ENCODE measurements around the gene TMPRSS2.

Gene TMPRSS2

DNA sequence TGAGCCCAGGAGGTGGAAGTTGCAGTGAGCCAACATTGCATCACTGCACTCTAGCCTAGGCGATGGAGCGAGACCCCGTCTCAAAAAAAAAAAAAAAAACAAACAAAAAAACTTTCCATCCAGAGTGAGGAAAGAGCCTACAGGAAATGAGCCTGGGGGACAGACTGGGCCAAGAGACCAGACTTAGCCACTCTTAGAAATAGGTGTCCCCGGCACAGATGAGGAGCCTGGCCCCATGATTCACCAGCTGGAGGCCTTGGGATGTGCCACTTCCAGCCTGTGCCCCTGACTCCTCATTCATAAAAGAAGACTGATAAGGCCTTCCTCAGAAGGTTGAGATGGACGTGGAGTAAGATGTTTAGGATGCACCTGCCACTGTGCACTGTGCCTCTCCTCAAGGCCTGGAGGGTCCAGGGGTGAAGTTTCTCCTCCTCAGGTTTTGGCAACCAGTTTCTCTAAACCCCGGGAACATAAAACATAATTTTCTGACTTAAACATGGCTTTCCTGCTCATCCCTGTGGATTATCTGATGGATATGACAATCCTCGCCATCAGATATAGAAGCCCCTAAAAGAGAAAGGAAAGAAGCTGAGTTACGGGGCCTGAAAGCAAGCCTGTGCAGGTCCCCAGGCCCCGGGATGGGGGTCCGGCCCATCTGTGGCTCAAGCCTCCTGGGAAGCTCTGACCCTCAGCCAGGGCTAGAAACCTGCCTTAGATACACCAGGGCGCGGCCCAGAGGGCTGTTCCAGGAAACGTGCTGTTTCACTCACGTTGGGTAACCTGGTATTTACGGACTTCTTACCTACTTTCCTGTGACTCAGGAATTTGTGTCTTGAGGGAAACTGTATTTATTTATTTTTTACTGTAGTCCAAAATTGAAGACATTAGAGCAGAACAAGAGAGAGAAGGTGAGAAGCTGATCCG lies 55.9 kb downstream of the TMPRSS2 start:
- no CpG with 5 or more reads among the region's 16 CpGs for WGBS (ENCODE audit: insufficient coverage, insufficient read length)
- H3K27ac ChIP-seq (ENCODE audit: low read length), result no peak overlapping the region

DNA sequence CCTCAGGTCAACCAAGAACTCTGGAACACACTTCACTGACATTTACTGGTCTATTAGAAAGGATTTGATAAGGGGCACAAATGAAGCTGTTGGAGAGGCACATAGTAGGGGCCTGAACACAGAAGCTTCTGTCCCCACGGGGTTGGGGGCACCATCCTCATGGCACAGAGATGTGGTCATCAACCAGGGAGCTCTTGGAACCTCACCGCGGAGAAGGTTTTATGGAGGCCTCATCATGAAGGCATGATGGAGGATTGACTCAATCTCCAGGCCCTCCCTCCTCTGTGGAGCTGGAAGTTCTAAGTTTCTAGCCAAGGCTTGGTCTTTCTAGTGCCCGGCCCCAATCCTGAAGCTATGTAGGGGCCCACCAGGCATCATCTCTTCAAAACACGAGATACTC lies 58.3 kb downstream of the TMPRSS2 start:
- no CpG with 5 or more reads among the region's 5 CpGs for WGBS (ENCODE audit: insufficient coverage, insufficient read length)
- no peaks in the 10 kb centered on the region for H3K9me3 ChIP-seq (ENCODE audit: control insufficient read depth, insufficient read depth, low read length)
- no peaks in the 10 kb centered on the region for H3K4me1 ChIP-seq (ENCODE audit: control insufficient read depth, insufficient read depth, low read length)
- H3K4me3 ChIP-seq (ENCODE audit: low read length), result no peak overlapping the region
- DNase-seq (ENCODE audit: low read depth, low spot score), result no peak
- no peaks in the 10 kb centered on the region for H3K27me3 ChIP-seq (ENCODE audit: control insufficient read depth, insufficient read depth, low read length)
- no peaks in the 10 kb centered on the region for H3K36me3 ChIP-seq (ENCODE audit: control insufficient read depth, insufficient read depth, low read length)
- H3K27ac ChIP-seq (ENCODE audit: low read length), result no peak overlapping the region

More for the DNA sequence above, 55.9 kb downstream of the TMPRSS2 start:
- DNase-seq (ENCODE audit: low read depth, low spot score), result no peak
- no peaks in the 10 kb centered on the region for H3K36me3 ChIP-seq (ENCODE audit: control insufficient read depth, insufficient read depth, low read length)
- H3K4me1 ChIP-seq (ENCODE audit: control insufficient read depth, insufficient read depth, low read length), result no peaks in the 10 kb centered on the region
- no peak overlapping the region for H3K4me3 ChIP-seq (ENCODE audit: low read length)
- no peaks in the 10 kb centered on the region for H3K9me3 ChIP-seq (ENCODE audit: control insufficient read depth, insufficient read depth, low read length)
- no peaks in the 10 kb centered on the region for H3K27me3 ChIP-seq (ENCODE audit: control insufficient read depth, insufficient read depth, low read length)

DNA sequence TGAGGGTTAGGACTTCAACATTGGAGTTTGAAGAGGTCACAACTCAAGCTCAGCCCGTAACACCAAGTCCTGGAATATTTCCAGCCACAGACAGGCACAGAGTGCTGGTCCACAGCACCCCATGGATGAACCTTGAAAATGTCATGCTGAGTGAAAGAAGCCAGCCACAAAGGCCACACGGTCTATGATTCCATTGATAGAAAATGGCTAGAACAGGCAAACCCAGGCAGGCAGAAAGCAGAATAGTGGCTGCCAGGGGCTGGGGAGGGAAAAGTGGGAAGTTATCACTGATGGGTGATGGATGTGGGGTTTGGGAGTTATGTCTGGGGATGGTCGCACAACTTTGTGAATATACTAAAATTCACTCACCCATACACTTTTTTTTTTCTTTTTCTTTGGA lies 60.6 kb downstream of the TMPRSS2 start:
- Histone ChIP-seq H3K4me1 (ENCODE audit: control insufficient read depth, insufficient read depth, low read length) (no peaks in the 10 kb centered on the region), H3K27ac (ENCODE audit: low read length) (no peak overlapping the region), H3K4me3 (ENCODE audit: low read length) (no peak overlapping the region), H3K27me3 (ENCODE audit: control insufficient read depth, insufficient read depth, low read length) (no peaks in the 10 kb centered on the region), H3K36me3 (ENCODE audit: control insufficient read depth, insufficient read depth, low read length) (no peaks in the 10 kb centered on the region), H3K9me3 (ENCODE audit: control insufficient read depth, insufficient read depth, low read length) (no peaks in the 10 kb centered on the region)
- DNase-seq (ENCODE audit: low read depth, low spot score), result no peak
- WGBS (ENCODE audit: insufficient coverage, insufficient read length), result no CpG with 5 or more reads among the region's 3 CpGs

DNA sequence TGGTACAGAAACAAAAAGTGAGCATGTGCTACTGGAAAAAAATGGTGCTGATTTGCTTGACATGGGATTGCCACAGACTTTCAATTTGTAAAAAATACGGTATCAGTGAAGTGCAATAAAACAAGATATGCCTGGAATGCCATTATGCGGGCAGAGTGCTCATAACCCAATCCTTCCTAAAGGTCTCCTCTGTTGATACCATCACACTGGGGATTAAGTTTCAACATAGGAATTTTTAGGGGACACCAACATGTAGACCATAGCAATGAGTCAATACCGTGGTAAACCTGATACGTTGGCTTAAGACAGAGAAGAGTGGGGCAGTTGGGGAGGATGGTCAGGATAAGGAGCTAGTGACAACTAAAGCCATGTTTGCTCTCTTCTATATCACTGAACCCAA lies 61.4 kb downstream of the TMPRSS2 start:
- no peak overlapping the region for H3K27ac ChIP-seq (ENCODE audit: low read length)
- WGBS (ENCODE audit: insufficient coverage, insufficient read length), result no CpG with 5 or more reads among the region's 4 CpGs
- DNase-seq (ENCODE audit: low read depth, low spot score), result no peak

DNA sequence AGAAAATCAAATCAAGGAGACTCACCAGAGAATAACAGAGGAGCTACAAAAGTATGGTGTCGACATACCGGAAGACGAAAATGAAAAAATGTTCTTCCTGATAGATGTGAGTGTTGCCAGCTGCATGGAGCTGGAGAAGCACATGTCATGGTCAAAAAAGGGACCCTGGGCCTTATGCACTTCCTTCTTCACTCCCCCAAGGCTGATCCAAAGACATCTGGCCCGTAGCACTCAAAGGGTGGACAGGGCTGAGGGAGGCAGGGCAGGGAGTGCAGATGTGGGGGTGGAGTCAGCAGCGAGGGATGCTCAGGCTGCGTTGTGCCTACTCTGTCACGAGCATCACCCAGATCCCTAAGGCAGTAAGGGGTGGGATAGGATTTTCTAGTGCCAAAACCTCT lies 62.5 kb downstream of the TMPRSS2 start:
- H3K9me3 ChIP-seq (ENCODE audit: control insufficient read depth, insufficient read depth, low read length), result no peaks in the 10 kb centered on the region
- H3K36me3 ChIP-seq (ENCODE audit: control insufficient read depth, insufficient read depth, low read length), result no peaks in the 10 kb centered on the region
- no peak overlapping the region for H3K27ac ChIP-seq (ENCODE audit: low read length)
- no peaks in the 10 kb centered on the region for H3K27me3 ChIP-seq (ENCODE audit: control insufficient read depth, insufficient read depth, low read length)
- H3K4me1 ChIP-seq (ENCODE audit: control insufficient read depth, insufficient read depth, low read length), result no peaks in the 10 kb centered on the region
- no peak for DNase-seq (ENCODE audit: low read depth, low spot score)
- no peak overlapping the region for H3K4me3 ChIP-seq (ENCODE audit: low read length)
- no CpG with 5 or more reads among the region's 7 CpGs for whole genome bisulfite sequencing (ENCODE audit: insufficient coverage, insufficient read length)

More for the DNA sequence above, 61.4 kb downstream of the TMPRSS2 start:
- Histone ChIP-seq H3K27me3 (ENCODE audit: control insufficient read depth, insufficient read depth, low read length) (no peaks in the 10 kb centered on the region), H3K4me1 (ENCODE audit: control insufficient read depth, insufficient read depth, low read length) (no peaks in the 10 kb centered on the region), H3K9me3 (ENCODE audit: control insufficient read depth, insufficient read depth, low read length) (no peaks in the 10 kb centered on the region), H3K4me3 (ENCODE audit: low read length) (no peak overlapping the region), H3K36me3 (ENCODE audit: control insufficient read depth, insufficient read depth, low read length) (no peaks in the 10 kb centered on the region)

DNA sequence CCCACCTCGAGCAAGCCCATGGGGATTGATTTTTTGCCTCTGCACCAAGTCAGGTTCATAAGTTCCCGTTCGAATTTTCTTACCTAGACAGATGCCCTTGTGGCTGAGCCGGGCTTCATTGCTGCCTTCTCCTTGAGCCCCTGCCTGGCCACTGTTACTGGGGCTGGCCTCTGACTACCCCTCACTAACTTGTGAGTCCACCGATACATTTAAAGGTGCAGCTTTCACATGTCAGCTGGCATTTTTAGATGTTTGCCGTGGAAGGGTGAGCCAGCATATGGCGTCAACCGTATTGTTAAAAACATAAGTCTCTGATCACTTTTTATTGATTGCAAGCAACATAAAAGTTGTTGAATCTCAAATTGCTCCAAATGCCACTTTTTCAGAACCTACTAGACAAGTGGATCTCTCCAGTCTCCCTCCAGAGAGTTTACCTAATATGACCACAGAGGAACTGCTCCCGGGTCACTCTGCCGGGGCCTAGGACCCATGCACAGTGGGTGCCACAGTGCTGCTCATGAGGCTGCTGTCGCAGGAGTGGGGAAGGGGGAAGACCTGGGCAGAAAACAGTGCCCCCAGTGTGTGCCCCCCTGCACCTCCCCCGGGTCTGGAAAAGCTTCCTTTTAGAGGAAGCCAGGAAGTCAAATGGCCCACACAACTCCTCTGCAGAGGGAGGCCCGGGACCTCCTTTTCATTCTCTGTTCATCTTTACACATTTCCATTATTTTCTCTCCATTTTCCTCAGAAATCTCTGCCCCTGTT lies 63.1 kb downstream of the TMPRSS2 start:
- WGBS (ENCODE audit: insufficient coverage, insufficient read length), result no CpG with 5 or more reads among the region's 13 CpGs
- Histone ChIP-seq H3K27me3 (ENCODE audit: control insufficient read depth, insufficient read depth, low read length) (no peaks in the 10 kb centered on the region), H3K4me3 (ENCODE audit: low read length) (no peak overlapping the region), H3K36me3 (ENCODE audit: control insufficient read depth, insufficient read depth, low read length) (no peaks in the 10 kb centered on the region), H3K27ac (ENCODE audit: low read length) (no peak overlapping the region), H3K4me1 (ENCODE audit: control insufficient read depth, insufficient read depth, low read length) (no peaks in the 10 kb centered on the region), H3K9me3 (ENCODE audit: control insufficient read depth, insufficient read depth, low read length) (no peaks in the 10 kb centered on the region)
- no peak for DNase-seq (ENCODE audit: low read depth, low spot score)

DNA sequence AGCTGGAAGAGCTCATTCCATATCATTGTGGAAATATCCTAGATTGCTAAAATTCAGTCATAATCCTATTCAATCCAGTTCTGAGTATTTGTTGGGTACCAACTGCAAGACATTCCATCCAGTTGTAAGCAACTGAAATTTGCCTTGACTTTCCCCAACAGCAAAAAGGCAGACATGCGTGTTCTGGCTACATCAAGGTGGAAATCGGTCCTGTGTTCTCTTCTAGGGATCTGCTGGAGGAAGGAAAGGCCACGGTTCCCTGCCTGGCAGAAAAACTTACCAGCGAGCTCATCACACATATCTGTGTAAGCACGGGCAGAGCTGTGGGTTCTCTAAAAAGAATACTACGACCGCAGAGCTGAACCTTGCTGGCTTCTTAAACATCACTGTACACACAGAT lies 64.4 kb downstream of the TMPRSS2 start:
- no peaks in the 10 kb centered on the region for H3K27me3 ChIP-seq (ENCODE audit: control insufficient read depth, insufficient read depth, low read length)
- no peaks in the 10 kb centered on the region for H3K36me3 ChIP-seq (ENCODE audit: control insufficient read depth, insufficient read depth, low read length)

DNA sequence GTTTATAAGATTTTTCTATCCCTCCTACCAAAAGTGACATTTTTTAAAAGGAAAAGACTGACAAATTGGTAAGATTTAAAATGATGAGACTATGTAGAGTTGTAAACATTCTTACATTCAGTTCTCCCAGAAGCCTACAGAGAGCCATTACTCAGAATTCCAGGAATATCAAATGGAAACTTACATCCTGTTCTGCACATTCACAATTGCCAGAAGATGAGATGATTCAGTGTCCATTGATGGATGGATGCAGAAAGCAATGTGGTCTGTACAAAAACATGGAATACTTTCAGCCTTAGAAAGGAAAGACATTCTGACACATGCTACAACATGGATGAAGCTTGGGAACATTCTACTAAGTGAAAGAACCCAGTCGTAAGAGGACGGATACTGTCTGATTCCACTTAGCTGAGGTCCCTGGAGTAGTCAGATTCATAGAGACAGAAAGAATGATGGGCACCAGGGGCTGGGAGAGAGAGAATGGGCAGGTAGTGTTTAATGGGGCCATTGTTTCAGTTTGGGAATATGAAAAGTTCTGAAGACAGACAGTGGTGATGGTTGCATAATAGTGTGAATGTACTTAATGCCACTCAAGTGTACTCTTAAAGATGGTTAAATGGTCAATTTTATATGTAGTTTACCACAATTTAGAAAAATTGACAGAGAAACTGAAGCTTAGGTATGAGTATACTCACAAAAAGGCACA lies 65.3 kb downstream of the TMPRSS2 start:
- Histone ChIP-seq H3K36me3 (ENCODE audit: control insufficient read depth, insufficient read depth, low read length) (no peaks in the 10 kb centered on the region), H3K9me3 (ENCODE audit: control insufficient read depth, insufficient read depth, low read length) (no peaks in the 10 kb centered on the region), H3K27me3 (ENCODE audit: control insufficient read depth, insufficient read depth, low read length) (no peaks in the 10 kb centered on the region), H3K27ac (ENCODE audit: low read length) (no peak overlapping the region), H3K4me1 (ENCODE audit: control insufficient read depth, insufficient read depth, low read length) (no peaks in the 10 kb centered on the region), H3K4me3 (ENCODE audit: low read length) (no peak overlapping the region)
- WGBS (ENCODE audit: insufficient coverage, insufficient read length), result no CpG with 5 or more reads among the region's 2 CpGs
- no peak for DNase-seq (ENCODE audit: low read depth, low spot score)

More for the DNA sequence above, 64.4 kb downstream of the TMPRSS2 start:
- no CpG with 5 or more reads among the region's 7 CpGs for WGBS (ENCODE audit: insufficient coverage, insufficient read length)
- Histone ChIP-seq H3K4me1 (ENCODE audit: control insufficient read depth, insufficient read depth, low read length) (no peaks in the 10 kb centered on the region), H3K4me3 (ENCODE audit: low read length) (no peak overlapping the region), H3K27ac (ENCODE audit: low read length) (no peak overlapping the region), H3K9me3 (ENCODE audit: control insufficient read depth, insufficient read depth, low read length) (no peaks in the 10 kb centered on the region)
- no peak for DNase-seq (ENCODE audit: low read depth, low spot score)

DNA sequence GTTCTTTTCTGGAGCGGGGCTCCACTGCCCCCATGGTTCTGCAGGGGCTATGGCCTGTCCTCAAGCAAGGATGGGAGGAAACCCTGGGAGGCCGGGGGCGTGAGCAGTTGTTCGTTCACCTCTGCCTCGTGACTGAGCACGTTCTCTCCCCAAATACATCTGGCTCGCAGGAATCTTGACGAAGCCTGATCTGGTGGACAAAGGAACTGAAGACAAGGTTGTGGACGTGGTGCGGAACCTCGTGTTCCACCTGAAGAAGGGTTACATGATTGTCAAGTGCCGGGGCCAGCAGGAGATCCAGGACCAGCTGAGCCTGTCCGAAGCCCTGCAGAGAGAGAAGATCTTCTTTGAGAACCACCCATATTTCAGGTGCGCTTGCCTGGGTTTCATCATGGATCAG lies 66.4 kb downstream of the TMPRSS2 start:
- no peak overlapping the region for H3K27ac ChIP-seq (ENCODE audit: low read length)
- no peak for DNase-seq (ENCODE audit: low read depth, low spot score)
- no peaks in the 10 kb centered on the region for H3K4me1 ChIP-seq (ENCODE audit: control insufficient read depth, insufficient read depth, low read length)
- H3K36me3 ChIP-seq (ENCODE audit: control insufficient read depth, insufficient read depth, low read length), result no peaks in the 10 kb centered on the region
- no peaks in the 10 kb centered on the region for H3K9me3 ChIP-seq (ENCODE audit: control insufficient read depth, insufficient read depth, low read length)
- no peaks in the 10 kb centered on the region for H3K27me3 ChIP-seq (ENCODE audit: control insufficient read depth, insufficient read depth, low read length)
- no CpG with 5 or more reads among the region's 14 CpGs for WGBS (ENCODE audit: insufficient coverage, insufficient read length)
- no peak overlapping the region for H3K4me3 ChIP-seq (ENCODE audit: low read length)

DNA sequence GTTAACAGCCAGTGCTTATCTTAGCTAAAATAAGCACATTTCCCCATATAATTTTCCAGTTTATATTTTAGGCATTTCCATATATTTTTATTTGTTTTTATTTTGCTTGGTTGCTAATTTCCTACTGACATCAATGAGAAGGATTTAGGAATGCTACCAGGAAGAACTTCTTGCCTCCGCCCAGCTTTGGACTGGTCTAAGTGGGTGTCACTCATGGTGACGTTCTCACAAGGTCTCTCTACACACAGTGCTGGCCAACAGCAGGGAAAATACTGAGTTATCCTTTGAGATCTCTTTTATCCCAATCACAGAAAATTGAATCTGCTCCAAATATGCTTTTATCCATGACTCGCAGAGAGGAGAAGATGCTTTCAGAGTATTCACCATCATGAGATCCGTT lies 68.7 kb downstream of the TMPRSS2 start:
- Histone ChIP-seq H3K4me3 (ENCODE audit: low read length) (no peak overlapping the region), H3K36me3 (ENCODE audit: control insufficient read depth, insufficient read depth, low read length) (no peaks in the 10 kb centered on the region), H3K4me1 (ENCODE audit: control insufficient read depth, insufficient read depth, low read length) (no peaks in the 10 kb centered on the region), H3K27ac (ENCODE audit: low read length) (no peak overlapping the region), H3K9me3 (ENCODE audit: control insufficient read depth, insufficient read depth, low read length) (no peaks in the 10 kb centered on the region), H3K27me3 (ENCODE audit: control insufficient read depth, insufficient read depth, low read length) (no peaks in the 10 kb centered on the region)
- no peak for DNase-seq (ENCODE audit: low read depth, low spot score)
- no CpG with 5 or more reads among the region's 4 CpGs for WGBS (ENCODE audit: insufficient coverage, insufficient read length)
